HG03175 (cell line): ENCODE data around the gene TGFBR3.
A peak's percentile ranks its signal among the peaks of the same experiment; 100 is the strongest.

Source experiments
- ATAC-seq: cut with Tn5 transposase; IDR thresholded peaks from one replicate; pipeline ENCODE4 v1.9.1; 2021; ENCODE audit warnings: mild to moderate bottlenecking, moderate library complexity; ENCODE audit not compliant: unreplicated experiment

Gene TGFBR3

DNA sequence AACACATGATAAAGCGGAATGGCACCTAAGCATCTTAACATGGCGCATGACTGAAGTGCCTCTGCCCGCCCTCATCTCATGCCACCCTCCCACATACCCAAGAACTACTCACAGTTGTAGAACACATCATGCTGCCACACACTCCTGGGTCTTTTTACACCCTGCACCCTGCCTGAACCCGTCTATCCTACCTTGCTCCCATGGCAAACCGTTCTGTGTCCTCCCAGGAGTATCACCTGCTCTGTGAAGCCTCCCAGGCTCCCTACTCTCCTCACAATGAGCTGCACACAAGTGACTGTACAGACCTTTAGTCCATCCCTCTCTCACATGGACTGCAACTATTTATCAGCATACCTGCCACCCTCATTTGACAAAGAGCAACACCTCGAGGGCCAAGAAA is 144.0 kb downstream of the TGFBR3 start:
- ATAC-seq = no peak

- ATAC-seq = no peak
These were observed 144.7 kb downstream of the TGFBR3 start for GRCh38 chr1:91741301-91741700.

DNA sequence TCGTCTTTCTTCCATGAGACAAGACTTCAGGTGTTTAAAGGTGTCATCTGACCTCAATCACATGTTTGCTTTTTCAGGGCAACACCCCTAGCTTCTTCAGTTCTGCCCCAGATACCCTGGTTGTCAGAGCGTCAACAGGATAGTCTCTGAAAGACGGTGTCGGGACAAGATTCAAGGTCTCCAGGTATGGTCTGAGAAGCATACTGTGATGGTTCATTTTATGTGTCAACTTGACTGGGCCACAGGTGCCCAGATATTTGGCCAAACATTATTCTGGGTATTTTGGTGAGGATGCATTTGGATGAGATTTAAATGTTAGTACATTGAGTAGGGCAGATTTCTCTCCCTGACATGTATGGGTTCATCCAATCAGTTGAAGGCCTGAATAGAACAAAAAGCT is 148.3 kb downstream of the TGFBR3 start:
- ATAC-seq = no peak

DNA sequence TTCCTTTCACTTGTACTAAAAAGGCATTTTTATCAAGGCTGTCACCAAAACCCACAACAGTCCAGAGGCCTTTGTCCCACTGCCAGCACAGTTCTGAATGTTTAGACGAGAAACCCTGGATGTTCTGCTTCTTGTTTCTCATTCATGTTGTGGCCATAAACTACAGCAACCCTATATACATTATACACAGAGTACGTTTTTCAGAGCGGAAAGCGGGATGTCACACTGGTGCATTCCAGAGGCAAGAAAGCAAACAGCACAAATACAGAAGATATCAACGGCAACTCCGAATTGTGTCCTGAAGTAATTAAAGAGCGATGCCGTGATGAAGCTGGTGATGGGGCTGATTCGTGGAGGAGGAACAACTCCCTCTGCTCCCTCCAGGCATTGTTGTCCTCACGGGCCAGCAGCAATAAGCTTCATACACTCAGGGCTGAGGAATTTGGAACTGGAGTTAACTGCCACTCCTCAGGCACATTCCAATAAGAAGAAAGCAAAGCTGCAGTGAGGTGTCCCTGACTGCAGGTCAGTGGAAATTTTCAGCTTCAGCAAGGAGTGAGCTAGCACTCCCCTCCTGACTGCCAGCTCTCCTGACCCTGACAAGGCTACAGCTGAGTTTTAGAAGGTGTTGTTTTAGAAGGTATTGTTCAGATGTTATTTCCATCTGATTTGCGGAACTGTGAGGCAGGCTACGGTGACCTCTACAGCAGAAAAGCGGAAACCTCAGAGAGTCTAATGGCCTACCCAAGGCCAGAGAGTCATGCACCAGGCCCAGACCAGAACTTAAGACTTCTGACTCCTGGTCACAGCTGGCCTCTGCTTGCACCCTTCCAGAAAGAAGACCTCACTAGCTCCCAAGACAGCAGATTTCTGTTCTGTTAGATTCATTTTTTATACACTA is 149.0 kb downstream of the TGFBR3 start:
- no peak for ATAC-seq

DNA sequence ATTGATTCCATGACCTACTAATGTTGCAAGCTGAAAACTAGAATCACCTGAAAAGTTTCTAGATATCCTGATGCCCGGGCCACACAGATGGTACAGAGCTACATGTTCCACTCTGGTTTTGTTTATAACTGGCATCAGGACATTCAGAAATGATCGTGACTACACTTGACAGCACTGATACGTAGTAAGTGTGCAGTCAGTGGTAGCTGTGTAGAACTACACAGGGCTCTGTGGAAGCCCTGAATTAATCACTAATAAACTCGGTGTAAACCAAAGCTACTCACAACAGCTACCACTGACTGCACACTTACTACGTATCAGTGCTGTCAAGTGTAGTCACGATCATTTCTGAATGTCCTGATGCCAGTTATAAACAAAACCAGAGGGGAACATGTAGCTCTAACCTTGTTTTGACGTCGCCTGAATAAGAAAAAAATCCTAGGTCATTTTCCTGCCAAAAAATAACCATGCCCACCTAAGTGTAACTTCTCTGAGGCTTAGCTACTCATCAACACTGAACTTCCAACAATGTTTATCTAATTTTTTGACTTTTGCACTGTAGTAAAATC is 149.7 kb downstream of the TGFBR3 start:
- ATAC-seq = no peak

DNA sequence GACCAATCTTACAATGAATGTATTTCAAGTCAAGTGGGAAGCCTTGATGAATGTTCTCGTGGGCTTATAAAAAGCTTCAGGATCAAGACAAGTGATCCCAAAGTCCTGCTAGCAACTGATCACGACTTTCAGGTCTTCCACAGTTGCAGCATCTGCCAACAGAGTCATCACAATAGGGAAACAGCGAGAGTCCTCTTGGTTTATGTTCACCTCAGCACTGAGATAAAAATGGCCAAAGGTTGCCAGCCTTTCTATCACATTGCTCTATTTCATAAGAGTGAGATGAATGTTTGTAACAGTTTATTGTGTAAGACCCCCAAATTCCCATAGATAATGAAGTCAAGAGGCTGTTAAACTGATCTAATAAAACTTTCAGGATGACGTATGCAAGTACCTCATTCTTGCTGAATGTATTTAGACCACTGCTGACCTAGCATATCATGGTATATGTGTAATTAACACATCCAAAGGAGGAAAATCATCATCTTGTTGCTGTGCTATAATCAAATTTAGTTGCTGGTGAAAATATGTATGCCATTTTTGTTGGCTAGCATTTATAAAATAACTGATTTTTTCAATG is 150.6 kb downstream of the TGFBR3 start:
- ATAC-seq = no peak

GRCh38 chr1:91734761-91735160 is 151.2 kb downstream of the TGFBR3 start:
- no peak for ATAC-seq

- no peak for ATAC-seq
These were observed 152.7 kb downstream of the TGFBR3 start for GRCh38 chr1:91733108-91733710.

- no peak for ATAC-seq
These were observed 153.5 kb downstream of the TGFBR3 start for GRCh38 chr1:91732291-91733107.

GRCh38 chr1:91731815-91732214 is 154.1 kb downstream of the TGFBR3 start:
- ATAC-seq = no peak

GRCh38 chr1:91730801-91731732 is 154.9 kb downstream of the TGFBR3 start:
- no peak for ATAC-seq

- ATAC-seq = peak; percentile 42
These were observed 156.2 kb downstream of the TGFBR3 start for GRCh38 chr1:91729621-91730358.

GRCh38 chr1:91727763-91728162 is 158.2 kb downstream of the TGFBR3 start:
- no peak for ATAC-seq

DNA sequence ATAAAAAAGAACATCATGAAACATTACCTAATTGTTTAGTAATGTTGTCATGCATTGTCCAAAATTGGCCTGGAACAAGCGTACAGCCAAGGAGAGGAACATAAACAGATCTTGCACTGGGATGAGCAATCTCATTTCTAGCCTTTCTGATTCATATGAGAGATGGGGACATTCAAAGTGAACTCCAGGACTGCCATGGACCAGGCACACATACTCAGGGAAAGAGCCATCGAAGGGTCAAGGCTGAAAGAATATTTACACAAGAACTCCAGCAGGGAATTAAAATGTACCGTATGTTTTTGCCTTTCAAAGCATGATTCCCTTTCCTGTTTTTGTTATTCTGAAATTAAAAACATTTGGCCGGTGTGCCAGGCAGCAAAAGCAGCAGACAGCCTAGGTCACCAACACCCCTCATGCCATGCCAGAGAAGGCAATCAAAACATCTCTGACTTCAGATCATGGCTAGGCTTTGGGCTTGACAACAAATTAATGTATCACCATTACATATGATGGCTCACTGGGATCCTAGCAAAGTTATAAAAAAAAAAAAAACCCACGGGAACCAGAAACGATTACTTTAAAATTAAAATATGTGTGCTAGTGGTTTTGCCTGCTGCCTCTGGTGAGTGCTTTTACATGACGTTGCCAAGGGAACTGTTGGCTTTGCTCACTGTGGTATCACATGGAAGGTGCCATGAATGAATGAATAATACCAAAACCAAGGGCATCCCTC is 159.8 kb downstream of the TGFBR3 start:
- ATAC-seq = no peak

- no peak for ATAC-seq
These were observed 160.3 kb downstream of the TGFBR3 start for GRCh38 chr1:91725618-91725988.

DNA sequence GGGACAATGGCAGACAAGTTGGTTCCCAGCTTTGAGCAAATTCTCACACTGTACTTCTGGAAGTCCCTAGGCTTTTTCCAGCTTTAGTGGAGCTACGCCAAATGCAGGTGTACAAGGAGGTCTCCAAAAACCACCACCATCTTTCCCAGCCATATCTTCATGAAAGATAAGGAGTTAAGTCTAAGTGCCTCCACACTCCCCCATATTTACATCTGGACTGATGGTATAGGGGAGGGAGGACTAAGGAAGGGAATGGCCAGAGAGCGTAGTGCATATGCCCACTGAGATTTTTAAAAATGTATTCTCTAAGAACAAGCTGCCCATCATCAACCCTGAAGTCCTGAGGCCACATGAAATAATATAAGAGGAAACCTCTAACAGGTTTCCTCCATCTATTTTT is 161.3 kb downstream of the TGFBR3 start:
- ATAC-seq = no peak

DNA sequence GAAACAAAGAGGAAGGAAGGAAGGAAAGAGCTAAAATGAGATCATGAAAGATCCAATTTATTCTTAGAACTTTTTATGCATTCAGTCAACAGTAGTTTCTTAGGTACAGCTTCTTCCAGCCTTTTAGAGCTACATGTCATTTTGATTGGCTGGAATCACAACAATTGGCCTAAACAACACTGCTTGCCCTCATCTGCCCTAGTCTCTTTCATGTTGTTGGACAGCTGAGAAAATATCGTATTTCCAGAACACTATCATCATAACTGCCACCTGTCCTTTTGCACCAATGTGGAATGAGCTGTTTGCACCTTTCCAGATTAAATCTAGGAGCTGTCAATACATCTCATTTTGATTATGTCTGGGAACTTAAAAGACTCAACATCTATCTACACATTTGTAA is 161.7 kb downstream of the TGFBR3 start:
- no peak for ATAC-seq

- no peak for ATAC-seq
These were observed 165.9 kb downstream of the TGFBR3 start for GRCh38 chr1:91720044-91720443.
